Spleen (tissue), 11 donors: Measurements from ENCODE around the gene MICAL2. TPM values are rescaled to one million over a fixed set of nuclear protein-coding genes. Genes with fewer than 3 reads are reported as not detected.

ENCODE experiments used
- DNase-seq: peaks from one replicate; pipeline ENCODE4 v3.0.0-alpha.2; 2020
- H3K27ac ChIP-seq, 8 donors: fragments of 200-600 bp; sonication (generic) in 7 of 8; 1 replicate in 4 of 8; 2 replicates in 4 of 8; pipeline versions ENCODE4 v1.5.0 to v1.8.0; 2016 to 2021; ENCODE audit warnings: inconsistent platforms in 4 of 8, mild to moderate bottlenecking in 4 of 8, moderate library complexity in 1 of 8
- H3K27me3 ChIP-seq, 7 donors: fragments of 200-600 bp; sonication (generic) in 6 of 7; replicated peaks in 1 of 7; 1 replicate in 4 of 7; 2 replicates in 3 of 7; pipeline versions ENCODE4 v1.5.0 to v1.8.0; 2016 to 2021; ENCODE audit warnings: inconsistent platforms in 3 of 7, mild to moderate bottlenecking in 1 of 7
- H3K36me3 ChIP-seq, 6 donors: fragments of 200-600 bp; sonication (generic) in 5 of 6; 1 replicate in 4 of 6; 2 replicates in 2 of 6; pipeline versions ENCODE4 v1.5.0 to v1.8.0; 2016 to 2021; ENCODE audit warnings: inconsistent platforms in 2 of 6
- H3K4me1 ChIP-seq, 6 donors: fragments of 200-600 bp; sonication (generic) in 5 of 6; 1 replicate in 3 of 6; 2 replicates in 3 of 6; pipeline versions ENCODE4 v1.5.0 to v1.8.0; 2016 to 2021; ENCODE audit warnings: inconsistent platforms in 3 of 6
- H3K4me3 ChIP-seq, 8 donors: fragments of 200-600 bp; sonication (generic) in 7 of 8; 1 replicate in 4 of 8; 2 replicates in 4 of 8; pipeline versions ENCODE4 v1.5.0 to v1.8.0; 2016 to 2021; ENCODE audit warnings: inconsistent platforms in 4 of 8, mild to moderate bottlenecking in 4 of 8, moderate library complexity in 2 of 8
- H3K9me3 ChIP-seq, 8 donors: fragments of 200-600 bp; sonication (generic) in 7 of 8; 1 replicate in 4 of 8; 2 replicates in 4 of 8; pipeline versions ENCODE4 v1.5.0 to v1.8.0; 2016 to 2021; ENCODE audit warnings: inconsistent platforms in 4 of 8
- CTCF ChIP-seq, 11 experiments: fragments of 200-600 bp in 7 of 11; fragments of 450-650 bp in 4 of 11; sonication (generic) in 4 of 11; IDR thresholded peaks in 8 of 11; conservative IDR thresholded peaks in 3 of 11; 1 replicate in 7 of 11; 2 replicates in 4 of 11; pipeline versions ENCODE4 v1.4.0 to v1.8.0; 2016 to 2021; ENCODE audit warnings: antibody characterized with exemption in 11 of 11, inconsistent platforms in 4 of 11, mild to moderate bottlenecking in 1 of 11
- POLR2A ChIP-seq, 3 donors: fragments of 450-650 bp; IDR thresholded peaks; one replicate each; pipeline ENCODE4 v1.5.1; 2017; ENCODE audit warnings: antibody characterized with exemption in 3 of 3, mild to moderate bottlenecking in 1 of 3
- POLR2AphosphoS5 ChIP-seq, 3 donors: sonication (generic); formaldehyde crosslinking; IDR thresholded peaks; one replicate each; pipeline ENCODE4 v1.5.1; 2017; ENCODE audit warnings: antibody characterized with exemption in 3 of 3
- WGBS, 5 donors: extraction: QIAGEN DNeasy Blood & Tissue Kit in 3 of 5; methylation state at CpG; one replicate each; pipeline versions ENCODE4 v1.1.5 to v1.1.7; 2013 to 2018; 5-methylcytosine and 5-hydroxymethylcytosine counted together
- intact Hi-C: fragments of 100-400 bp; cut with DNase I; formaldehyde crosslinking; loops from one replicate; pipeline ENCODE4 v1.15.0; 2023; ENCODE audit warnings: low total_unique reads
- polyA plus RNA-seq, 3 donors: library from polyadenylated mRNA; stranded (reverse); fragments of 200-250 nt; gene quantifications; one replicate each; pipeline ENCODE4 v1.2.1, GENCODE V29; 2013
- total RNA-seq, 7 donors: library from RNA; depleted of rRNA in 3 of 7; stranded (reverse); fragments of >200 nt in 3 of 7; fragmentation: NEBNext Ultra II Directional in 4 of 7; extraction: Animal tissue kit (Norgen Biotek cat#: 25700) in 4 of 7; gene quantifications; one replicate each; pipeline versions ENCODE4 v1.1.0 to v1.2.1, GENCODE V29; 2016 to 2021
- donor health status: healthy with polysubstance abuse.
- donor health status: DM: no; HTN: no; CAD: no; lungs with moderate emphysema.
- donor health status: DM: no; HTN: no; CAD: no.
- donor health status: Bipolar disorder and iron deficiency.
- donor health status: healthy.
- donor health status: DM: no; HTN: no; CAD: no.
- donor health status: DM: yes; HTN: yes; CAD: no.

MICAL2 gene
- total and polyA plus RNA-seq, 10 donors: 1.9 to 50.8 (median 32.3) TPM

GRCh38 chr11:12130180-12130980, 20.0 kb downstream of the MICAL2 start:
- no peaks in the 10 kb centered on the region for H3K36me3 ChIP-seq
- intact Hi-C loops: no loop called here
- H3K4me1 ChIP-seq: peaks cover under 1 to 70% (median 17%) of the 10 kb centered on the region in 6 donors
- WGBS, 5 donors: 94 to 100% (median 97%) methylated on average over 2 to 3 of the region's 3 CpGs
- no peak overlapping the region for H3K27ac ChIP-seq
- H3K9me3 ChIP-seq: no peaks in the 10 kb centered on the region
- H3K27me3 ChIP-seq: peaks cover 0 to 6% (median 0%) of the 10 kb centered on the region in 7 donors
- TF ChIP-seq POLR2A (IDR thresholded peaks at IDR 0.05): no peak
- TF ChIP-seq POLR2AphosphoS5 (IDR thresholded peaks at IDR 0.05): no peak
- TF ChIP-seq CTCF (IDR thresholded peaks at IDR 0.05 in 8 of 11, conservative IDR thresholded peaks at IDR 0.05 in 3 of 11): no peak
- peak; percentile 37 for DNase-seq
- H3K4me3 ChIP-seq: no peak overlapping the region

DNA sequence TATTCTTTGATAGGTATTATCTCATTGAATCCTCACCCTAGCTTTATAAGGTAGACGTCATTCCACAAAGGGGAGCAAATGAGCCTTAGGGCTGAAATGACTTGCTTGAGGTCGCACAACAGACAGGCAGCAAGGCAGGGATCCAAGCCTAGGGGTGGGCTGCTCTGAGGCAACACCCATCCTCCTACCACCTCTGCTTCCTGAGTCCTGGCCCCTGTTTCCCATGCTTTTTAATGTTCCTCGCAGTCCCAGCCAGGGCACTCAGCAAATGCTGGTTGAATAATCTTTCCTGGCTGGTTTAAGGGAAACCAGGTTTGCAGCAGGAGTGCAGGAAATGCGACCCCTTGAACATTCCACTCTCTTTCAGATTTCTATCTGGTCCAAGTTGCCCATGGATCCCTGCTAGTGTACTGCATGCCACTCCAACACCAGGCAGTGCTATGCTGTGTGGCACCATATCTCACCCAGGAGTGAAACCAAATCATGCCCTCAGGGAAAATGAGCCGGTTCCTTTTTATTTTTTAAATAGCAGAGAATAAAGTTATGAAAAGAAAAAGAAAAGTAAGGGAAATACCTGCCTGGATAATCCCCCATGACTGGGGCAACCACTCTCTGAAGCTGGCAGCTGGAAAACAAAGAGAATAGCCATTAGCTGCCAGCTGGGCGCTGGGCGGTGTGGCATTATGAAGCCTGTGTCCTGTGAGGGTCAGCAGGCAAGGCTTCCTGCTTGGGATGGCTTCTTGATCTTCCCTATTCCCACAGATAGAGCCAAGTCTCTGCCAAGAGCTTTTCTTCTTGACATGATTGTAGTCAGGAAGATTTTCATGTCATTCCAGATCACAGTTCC, 21.8 kb downstream of the MICAL2 start:
- Histone ChIP-seq H3K36me3 (no peaks in the 10 kb centered on the region), H3K27ac (peak overlapping the region in 1 of 8 donors; percentile 6), H3K4me3 (no peak overlapping the region), H3K4me1 (peaks cover 0 to 52% (median 9%) of the 10 kb centered on the region in 6 donors), H3K9me3 (no peaks in the 10 kb centered on the region), H3K27me3 (peaks cover 0 to 6% (median 0%) of the 10 kb centered on the region in 7 donors)
- TF ChIP-seq POLR2A (IDR thresholded peaks at IDR 0.05) (no peak), POLR2AphosphoS5 (IDR thresholded peaks at IDR 0.05) (peak in 1 of 3 donors; percentile 15)
- DNase-seq: peak; percentile 21
- 67 to 82% (median 78%) methylated on average over 7 of the region's 7 CpGs for WGBS, 5 donors
- intact Hi-C loops: no loop called here

- no peak overlapping the region for H3K27ac ChIP-seq
- TF ChIP-seq POLR2A (IDR thresholded peaks at IDR 0.05) (no peak), CTCF (IDR thresholded peaks at IDR 0.05 in 8 of 11, conservative IDR thresholded peaks at IDR 0.05 in 3 of 11) (no peak), POLR2AphosphoS5 (IDR thresholded peaks at IDR 0.05) (no peak)
- H3K36me3 ChIP-seq: no peaks in the 10 kb centered on the region
- 90 to 100% (median 96%) methylated on average over 2 of the region's 2 CpGs for WGBS, 5 donors
- intact Hi-C loops: no loop called here
- H3K9me3 ChIP-seq: no peaks in the 10 kb centered on the region
- H3K4me1 ChIP-seq: peaks cover 0 to 46% (median 10%) of the 10 kb centered on the region in 6 donors
- H3K4me3 ChIP-seq: no peak overlapping the region
- DNase-seq: no peak
- peaks cover 0 to 6% (median 0%) of the 10 kb centered on the region in 7 donors for H3K27me3 ChIP-seq
These were observed 22.4 kb downstream of the MICAL2 start for GRCh38 chr11:12132790-12133145.

- no peak for DNase-seq
- intact Hi-C loops: no loop called here
- no peak overlapping the region for H3K4me3 ChIP-seq
- peak overlapping the region in 2 of 8 donors; percentile 26 to 47 for H3K27ac ChIP-seq
- H3K4me1 ChIP-seq: peaks cover 0 to 41% (median 14%) of the 10 kb centered on the region in 6 donors
- H3K27me3 ChIP-seq: peaks cover 0 to 6% (median 0%) of the 10 kb centered on the region in 7 donors
- WGBS, 5 donors: 57 to 83% (median 79%) methylated on average over 5 of the region's 5 CpGs
- H3K36me3 ChIP-seq: peaks cover 0 to 4% (median 0%) of the 10 kb centered on the region in 6 donors
- no peak for TF ChIP-seq CTCF (IDR thresholded peaks at IDR 0.05 in 8 of 11, conservative IDR thresholded peaks at IDR 0.05 in 3 of 11)
- no peak for TF ChIP-seq POLR2AphosphoS5 (IDR thresholded peaks at IDR 0.05)
- no peak for TF ChIP-seq POLR2A (IDR thresholded peaks at IDR 0.05)
- H3K9me3 ChIP-seq: no peaks in the 10 kb centered on the region
These were observed 23.3 kb downstream of the MICAL2 start for GRCh38 chr11:12133547-12134235.
